ENCODE data around the gene SLC39A12.

- TF ChIP-seq JUN (CRISPR knock-in tag; IDR thresholded peaks at IDR 0.05) (no peak), CDX4 (CRISPR knock-in tag; IDR thresholded peaks at IDR 0.05; ENCODE audit: borderline replicate concordance) (no peak), CTCF (IDR thresholded peaks at IDR 0.05) (no peak), ZNF281 (CRISPR knock-in tag; IDR thresholded peaks at IDR 0.05) (no peak), IRF1 (CRISPR knock-in tag; IDR thresholded peaks at IDR 0.05) (no peak), ATF2 (CRISPR knock-in tag; IDR thresholded peaks at IDR 0.05; ENCODE audit: borderline replicate concordance, low read depth) (no peak), PRDM15 (CRISPR knock-in tag; IDR thresholded peaks at IDR 0.05) (no peak), STAT6 (CRISPR knock-in tag; conservative IDR thresholded peaks at IDR 0.05; ENCODE audit: low read depth) (no peak), NFYB (CRISPR knock-in tag; conservative IDR thresholded peaks at IDR 0.05; ENCODE audit: low read depth) (no peak), GABPB1 (CRISPR knock-in tag; IDR thresholded peaks at IDR 0.05) (no peak), HMGA2 (CRISPR knock-in tag; IDR thresholded peaks at IDR 0.05) (no peak)
Measured at GRCh38 chr10:17913604-17914003, 38.1 kb upstream of the SLC39A12 start.
